KOPT-K1 (cell line): ENCODE results near the gene RHOT2.
"Not testable (repeated sequence)": the region's sequence is repeated elsewhere in the genome, so short reads cannot be mapped to it uniquely, and the experiment has no call there.

Source experiments
- H3K27ac ChIP-seq: fragments of 200-600 bp; sonication (generic); 2 replicates; pipeline ENCODE4 v1.5.1; 2016; ENCODE audit warnings: antibody characterized with exemption, mild to moderate bottlenecking, low read depth, low read length; ENCODE audit not compliant: poor library complexity, severe bottlenecking
- H3K36me3 ChIP-seq: fragments of 200-600 bp; sonication (generic); 2 replicates; pipeline ENCODE4 v1.5.1; 2017; ENCODE audit warnings: antibody characterized with exemption, mild to moderate bottlenecking, low read length, moderate library complexity; ENCODE audit not compliant: insufficient read depth
- H3K9me3 ChIP-seq: fragments of 200-600 bp; sonication (generic); 2 replicates; pipeline ENCODE4 v1.5.1; 2017; ENCODE audit warnings: antibody characterized with exemption, low read length, mild to moderate bottlenecking; ENCODE audit not compliant: insufficient read depth, poor library complexity, severe bottlenecking

Gene RHOT2

GRCh38 chr16:685967-686366, 18.0 kb downstream of the RHOT2 start:
- H3K36me3 ChIP-seq: peaks cover 48% of the 10 kb centered on the region
- H3K27ac ChIP-seq: no peak overlapping the region
- H3K9me3 ChIP-seq: no peaks in the 10 kb centered on the region

GRCh38 chr16:686459-687260, 18.7 kb downstream of the RHOT2 start:
- Histone ChIP-seq H3K9me3 (no peaks in the 10 kb centered on the region), H3K36me3 (peaks cover 43% of the 10 kb centered on the region), H3K27ac (no peak overlapping the region)

GRCh38 chr16:687499-687898, 19.6 kb downstream of the RHOT2 start:
- Histone ChIP-seq H3K27ac (no peak overlapping the region), H3K9me3 (no peaks in the 10 kb centered on the region), H3K36me3 (peaks cover 35% of the 10 kb centered on the region)

GRCh38 chr16:689175-689897, 21.4 kb downstream of the RHOT2 start:
- H3K36me3 ChIP-seq: peaks cover 25% of the 10 kb centered on the region; the same call in 1 of the 2 replicates
- no peaks in the 10 kb centered on the region for H3K9me3 ChIP-seq
- peak overlapping the region; percentile 78 for H3K27ac ChIP-seq

GRCh38 chr16:691242-691641, 23.3 kb downstream of the RHOT2 start:
- H3K9me3 ChIP-seq, H3K27ac ChIP-seq: not testable (repeated sequence)
- H3K36me3 ChIP-seq: peaks cover 14% of the 10 kb centered on the region; the same call in 1 of the 2 replicates

GRCh38 chr16:692356-693108, 24.6 kb downstream of the RHOT2 start:
- Histone ChIP-seq H3K36me3 (0 out of 2 replicates have a peak, but pooled peaks cover 1% of the 10 kb centered on the region), H3K9me3 (no peaks in the 10 kb centered on the region), H3K27ac (no peak overlapping the region)

GRCh38 chr16:693364-693763, 25.4 kb downstream of the RHOT2 start:
- Histone ChIP-seq H3K9me3 (no peaks in the 10 kb centered on the region), H3K36me3 (no peaks in the 10 kb centered on the region), H3K27ac (no peak overlapping the region)

GRCh38 chr16:693766-694165, 25.8 kb downstream of the RHOT2 start:
- no peak overlapping the region for H3K27ac ChIP-seq
- no peaks in the 10 kb centered on the region for H3K36me3 ChIP-seq
- no peaks in the 10 kb centered on the region for H3K9me3 ChIP-seq

- Histone ChIP-seq H3K27ac (no peak overlapping the region), H3K36me3 (no peaks in the 10 kb centered on the region), H3K9me3 (no peaks in the 10 kb centered on the region)
Observed at GRCh38 chr16:694187-694862, 26.4 kb downstream of the RHOT2 start.

- Histone ChIP-seq H3K27ac (no peak overlapping the region), H3K9me3 (no peaks in the 10 kb centered on the region), H3K36me3 (no peaks in the 10 kb centered on the region)
Observed at GRCh38 chr16:694863-695354, 27.0 kb downstream of the RHOT2 start.

GRCh38 chr16:695355-696089, 27.6 kb downstream of the RHOT2 start:
- Histone ChIP-seq H3K9me3 (no peaks in the 10 kb centered on the region), H3K36me3 (no peaks in the 10 kb centered on the region), H3K27ac (no peak overlapping the region)

- H3K36me3 ChIP-seq: no peaks in the 10 kb centered on the region
- no peaks in the 10 kb centered on the region for H3K9me3 ChIP-seq
- no peak overlapping the region for H3K27ac ChIP-seq
Observed at GRCh38 chr16:698911-699671, 31.2 kb downstream of the RHOT2 start.

- Histone ChIP-seq H3K27ac (no peak overlapping the region), H3K36me3 (no peaks in the 10 kb centered on the region), H3K9me3 (no peaks in the 10 kb centered on the region)
Observed at GRCh38 chr16:700684-701584, 33.0 kb downstream of the RHOT2 start.
